ENCODE measurements around the gene TTC12.

The TTC12 gene

GRCh38 chr11:113398669-113399430, 84.5 kb downstream of the TTC12 start:
- H3K4me3 ChIP-seq (ENCODE audit: control insufficient read depth, low read depth, low read length) = no peak overlapping the region
- DNase-seq (ENCODE audit: low read depth) = no peak
- TF ChIP-seq CTCF (conservative IDR thresholded peaks at IDR 0.05; ENCODE audit: control insufficient read depth, insufficient read depth, low read depth, low read length) = no peak

GRCh38 chr11:113400631-113401230, 86.3 kb downstream of the TTC12 start:
- no peak for TF ChIP-seq CTCF (conservative IDR thresholded peaks at IDR 0.05; ENCODE audit: control insufficient read depth, insufficient read depth, low read depth, low read length)
- no peak for DNase-seq (ENCODE audit: low read depth)
- no peak overlapping the region for H3K4me3 ChIP-seq (ENCODE audit: control insufficient read depth, low read depth, low read length)

- no peak for TF ChIP-seq CTCF (conservative IDR thresholded peaks at IDR 0.05; ENCODE audit: control insufficient read depth, insufficient read depth, low read depth, low read length)
- peak; percentile 6 for DNase-seq (ENCODE audit: low read depth)
- no peak overlapping the region for H3K4me3 ChIP-seq (ENCODE audit: control insufficient read depth, low read depth, low read length)
Measured at GRCh38 chr11:113401718-113402117, 87.3 kb downstream of the TTC12 start.

- no peak for TF ChIP-seq CTCF (conservative IDR thresholded peaks at IDR 0.05; ENCODE audit: control insufficient read depth, insufficient read depth, low read depth, low read length)
Measured at GRCh38 chr11:113404859-113405430, 90.6 kb downstream of the TTC12 start.

GRCh38 chr11:113405724-113406478, 91.5 kb downstream of the TTC12 start:
- TF ChIP-seq CTCF (conservative IDR thresholded peaks at IDR 0.05; ENCODE audit: control insufficient read depth, insufficient read depth, low read depth, low read length) = no peak
- DNase-seq (ENCODE audit: low read depth) = no peak
- no peak overlapping the region for H3K4me3 ChIP-seq (ENCODE audit: control insufficient read depth, low read depth, low read length)

More at GRCh38 chr11:113404859-113405430, 90.6 kb downstream of the TTC12 start:
- no peak for DNase-seq (ENCODE audit: low read depth)
- H3K4me3 ChIP-seq (ENCODE audit: control insufficient read depth, low read depth, low read length) = no peak overlapping the region

- no peak for DNase-seq (ENCODE audit: low read depth)
- no peak for TF ChIP-seq CTCF (conservative IDR thresholded peaks at IDR 0.05; ENCODE audit: control insufficient read depth, insufficient read depth, low read depth, low read length)
- H3K4me3 ChIP-seq (ENCODE audit: control insufficient read depth, low read depth, low read length) = no peak overlapping the region
Measured at GRCh38 chr11:113407163-113407562, 92.8 kb downstream of the TTC12 start.
